ENCODE data around the gene LBR. TPM values are rescaled to one million over a fixed set of nuclear protein-coding genes. Genes with fewer than 3 reads are reported as not detected.
A peak's percentile ranks its signal among the peaks of the same experiment; 100 is the strongest.
"Not testable (repeated sequence)": the region's sequence is repeated elsewhere in the genome, so short reads cannot be mapped to it uniquely, and the experiment has no call there.

LBR gene
- total RNA-seq, 1 donor from 2014 or later, result 8.9 TPM

- Histone ChIP-seq H3K36me3 (no peaks in the 10 kb centered on the region), H3K27ac (replicated peaks) (no peak overlapping the region), H3K27me3 (ENCODE audit: low read depth) (no peaks in the 10 kb centered on the region), H3K4me3 (peak overlapping the region; percentile 39), H3K9me3 (replicated peaks) (no peaks in the 10 kb centered on the region), H3K4me1 (peaks cover 4% of the 10 kb centered on the region)
- TF ChIP-seq CTCF (IDR thresholded peaks at IDR 0.05; ENCODE audit: borderline replicate concordance), result peak; percentile 100
- intact Hi-C loops (cut with micrococcal nuclease), result loop anchor here (5.0 kb wide), 3 partner anchors 297 to 502 kb away; no protein-coding TSS in a partner anchor
- DNase-seq, result peak; percentile 59
Measured at GRCh38 chr1:225474986-225475820, 47.4 kb upstream of the LBR start.

- no peaks in the 10 kb centered on the region for H3K27me3 ChIP-seq (ENCODE audit: low read depth)
- no peak for DNase-seq
- peaks cover 4% of the 10 kb centered on the region for H3K4me1 ChIP-seq
- no peak overlapping the region for H3K4me3 ChIP-seq
- no peaks in the 10 kb centered on the region for H3K9me3 ChIP-seq (replicated peaks)
- no peaks in the 10 kb centered on the region for H3K36me3 ChIP-seq
- H3K27ac ChIP-seq (replicated peaks), result no peak overlapping the region
- intact Hi-C loops (cut with micrococcal nuclease), result loop anchor here (5.0 kb wide), 1 partner anchor 503 kb away; no protein-coding TSS in a partner anchor
- TF ChIP-seq CTCF (IDR thresholded peaks at IDR 0.05; ENCODE audit: borderline replicate concordance), result no peak
Measured at GRCh38 chr1:225474439-225474985, 46.7 kb upstream of the LBR start.

GRCh38 chr1:225473676-225474438, 46.0 kb upstream of the LBR start:
- not testable (repeated sequence) for H3K27me3 ChIP-seq (ENCODE audit: low read depth); H3K9me3 ChIP-seq (replicated peaks); H3K4me1 ChIP-seq; H3K27ac ChIP-seq (replicated peaks); H3K36me3 ChIP-seq; DNase-seq; H3K4me3 ChIP-seq
- intact Hi-C loops (cut with micrococcal nuclease), result loop anchor here (5.0 kb wide), 1 partner anchor 503 kb away; no protein-coding TSS in a partner anchor

- not testable (repeated sequence) for H3K27me3 ChIP-seq (ENCODE audit: low read depth); H3K4me3 ChIP-seq; H3K27ac ChIP-seq (replicated peaks); H3K36me3 ChIP-seq; H3K4me1 ChIP-seq; DNase-seq; H3K9me3 ChIP-seq (replicated peaks)
- intact Hi-C loops (cut with micrococcal nuclease), result loop anchor here (5.0 kb wide), 1 partner anchor 504 kb away; no protein-coding TSS in a partner anchor
Measured at GRCh38 chr1:225473266-225473665, 45.4 kb upstream of the LBR start.

- Histone ChIP-seq H3K9me3 (replicated peaks) (no peaks in the 10 kb centered on the region), H3K4me3 (no peak overlapping the region), H3K36me3 (no peaks in the 10 kb centered on the region), H3K4me1 (peaks cover 21% of the 10 kb centered on the region), H3K27ac (replicated peaks) (no peak overlapping the region), H3K27me3 (ENCODE audit: low read depth) (no peaks in the 10 kb centered on the region)
- DNase-seq, result no peak
- intact Hi-C loops (cut with micrococcal nuclease), result loop anchor here (5.0 kb wide), 1 partner anchor 506 kb away; no protein-coding TSS in a partner anchor
- no peak for TF ChIP-seq CTCF (IDR thresholded peaks at IDR 0.05; ENCODE audit: borderline replicate concordance)
Measured at GRCh38 chr1:225471453-225472301, 43.8 kb upstream of the LBR start.

- Histone ChIP-seq H3K4me3 (no peak overlapping the region), H3K27ac (replicated peaks) (no peak overlapping the region), H3K4me1 (peaks cover 26% of the 10 kb centered on the region), H3K36me3 (no peaks in the 10 kb centered on the region), H3K9me3 (replicated peaks) (no peaks in the 10 kb centered on the region), H3K27me3 (ENCODE audit: low read depth) (no peaks in the 10 kb centered on the region)
- TF ChIP-seq CTCF (IDR thresholded peaks at IDR 0.05; ENCODE audit: borderline replicate concordance), result no peak
- intact Hi-C loops (cut with micrococcal nuclease), result loop anchor here (5.0 kb wide), 1 partner anchor 506 kb away; no protein-coding TSS in a partner anchor
- no peak for DNase-seq
Measured at GRCh38 chr1:225471109-225471452, 43.2 kb upstream of the LBR start.

All from left ventricle myocardium inferior (tissue), 1 donor.